GM08714 (cell line): ENCODE measurements around the gene WASHC4.
"Not testable (repeated sequence)": the region's sequence is repeated elsewhere in the genome, so short reads cannot be mapped to it uniquely, and the experiment has no call there.

ENCODE experiments used
- H3K4me3 ChIP-seq: fragments of 200-500 bp; sonication (Bioruptor generic); 2 replicates; pipeline ENCODE4 v1.5.1; 2014; ENCODE audit warnings: mild to moderate bottlenecking, low read length, inconsistent platforms
- ZNF274 ChIP-seq: IDR thresholded peaks from 2 replicates; pipeline ENCODE4 v1.6.1; 2012; ENCODE audit warnings: mild to moderate bottlenecking, low read depth, low read length

The WASHC4 gene

DNA sequence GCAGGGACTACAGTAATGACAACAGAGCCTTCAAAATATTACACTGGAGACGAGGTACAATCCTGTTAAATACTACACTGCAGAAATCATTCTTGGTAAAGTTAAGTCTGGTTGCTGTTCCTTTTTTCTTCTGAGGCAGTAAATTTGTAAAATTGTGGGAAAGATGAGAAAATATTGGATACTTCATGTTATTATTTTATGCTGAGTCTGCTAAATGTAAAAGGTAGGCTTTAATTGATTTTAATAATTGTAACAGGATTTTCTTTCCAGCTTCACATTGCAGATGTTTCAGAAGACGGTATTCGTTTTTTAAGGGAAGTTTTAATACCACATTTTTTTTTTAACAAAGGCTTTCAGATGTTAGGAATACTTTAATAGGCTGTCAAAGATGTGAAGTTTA, 62.6 kb downstream of the WASHC4 start:
- no peak for TF ChIP-seq ZNF274
- no peak overlapping the region for H3K4me3 ChIP-seq

GRCh38 chr12:105171691-105172436, 64.3 kb downstream of the WASHC4 start:
- no peak for TF ChIP-seq ZNF274
- no peak overlapping the region for H3K4me3 ChIP-seq

DNA sequence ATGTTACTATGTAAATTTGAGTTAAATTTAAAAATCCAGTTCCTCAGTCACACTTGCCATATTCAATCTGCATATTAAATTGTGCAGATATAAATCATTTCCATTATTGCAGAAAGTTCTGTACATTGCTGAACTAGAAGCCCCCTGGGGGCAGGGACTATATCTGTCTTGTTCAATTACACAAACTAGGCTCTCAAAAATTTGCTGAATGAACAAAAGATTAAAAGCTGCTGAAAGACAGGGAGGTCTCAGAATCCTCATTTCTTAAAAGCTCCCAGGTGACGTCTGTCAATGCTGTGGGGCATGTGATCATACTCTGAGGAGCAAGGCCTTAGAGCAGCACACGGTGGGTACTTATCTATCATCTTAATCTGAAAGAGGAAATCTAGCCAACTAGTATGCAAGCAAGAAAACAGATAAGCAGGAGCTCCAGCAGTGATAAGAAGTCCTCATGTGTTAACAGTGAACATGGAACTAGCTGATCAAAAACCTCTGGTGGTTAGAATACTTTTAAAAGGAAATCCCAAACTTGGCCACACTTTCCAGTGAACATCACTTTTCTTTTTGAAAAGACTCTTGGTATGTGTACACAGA, 68.0 kb downstream of the WASHC4 start:
- no peak for TF ChIP-seq ZNF274

GRCh38 chr12:105177208-105177607, 69.7 kb downstream of the WASHC4 start:
- no peak for TF ChIP-seq ZNF274

More for the DNA sequence above, 68.0 kb downstream of the WASHC4 start:
- H3K4me3 ChIP-seq = no peak overlapping the region

DNA sequence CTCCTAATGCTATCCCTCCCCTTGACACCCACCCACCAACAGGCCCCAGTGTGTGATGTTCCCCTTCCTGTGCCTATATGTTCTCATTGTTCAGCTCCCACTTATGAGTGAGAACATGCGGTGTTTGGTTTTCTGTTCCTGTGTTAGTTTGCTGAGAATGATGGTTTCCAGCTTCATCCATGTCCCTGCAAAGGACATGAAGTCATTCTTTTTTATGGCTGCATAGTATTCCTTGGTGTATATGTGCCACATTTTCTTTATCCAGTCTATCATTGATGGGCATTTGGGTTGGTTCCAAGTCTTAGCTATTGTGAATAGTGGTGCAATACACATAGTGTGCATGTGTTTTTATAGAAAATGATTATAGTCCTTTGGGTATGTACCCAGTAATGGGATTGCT, 71.6 kb downstream of the WASHC4 start:
- H3K4me3 ChIP-seq = not testable (repeated sequence)

More at GRCh38 chr12:105177208-105177607, 69.7 kb downstream of the WASHC4 start:
- no peak overlapping the region for H3K4me3 ChIP-seq

- not testable (repeated sequence) for H3K4me3 ChIP-seq
Observed at GRCh38 chr12:105183406-105183805, 75.9 kb downstream of the WASHC4 start.

DNA sequence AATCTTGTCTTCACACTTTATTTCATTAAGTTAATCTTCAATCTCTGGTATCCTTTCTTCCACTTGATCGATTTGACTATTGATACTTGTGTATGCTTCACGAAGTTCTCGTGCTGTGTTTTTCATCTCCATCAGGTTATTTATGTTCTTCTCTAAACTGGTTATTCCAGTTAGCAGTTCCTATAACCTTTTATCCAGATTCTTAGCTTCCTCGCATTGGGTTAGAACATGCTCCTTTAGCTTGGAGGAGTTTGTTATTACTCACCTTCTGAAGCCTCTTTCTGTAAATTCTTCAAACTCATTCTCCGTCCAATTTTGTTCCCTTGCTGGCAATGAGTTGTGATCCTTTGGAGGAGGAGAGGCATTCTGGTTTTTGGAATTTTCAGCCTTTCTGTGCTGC, 76.4 kb downstream of the WASHC4 start:
- not testable (repeated sequence) for H3K4me3 ChIP-seq

- TF ChIP-seq ZNF274 = no peak
- no peak overlapping the region for H3K4me3 ChIP-seq
Observed at GRCh38 chr12:105189293-105189692, 81.8 kb downstream of the WASHC4 start.

DNA sequence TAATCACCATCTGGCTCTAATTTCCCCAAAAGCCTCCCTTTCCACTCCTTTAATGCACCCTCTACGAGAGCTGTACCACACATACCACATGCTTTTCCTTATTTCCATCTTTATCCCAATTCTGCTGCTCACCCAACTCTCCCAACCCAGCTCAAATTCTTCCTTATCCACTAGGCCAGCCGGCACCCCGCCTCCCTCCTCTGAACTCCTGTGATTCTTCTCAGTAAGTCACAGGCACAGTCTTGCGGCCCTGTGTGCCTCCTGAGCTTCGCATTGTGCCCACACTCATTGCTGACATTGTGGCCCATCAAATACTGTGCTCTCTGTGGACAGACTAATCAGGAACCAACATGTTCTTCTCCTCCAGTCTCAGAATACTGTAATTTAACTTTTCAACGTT, 83.0 kb downstream of the WASHC4 start:
- no peak for TF ChIP-seq ZNF274
- no peak overlapping the region for H3K4me3 ChIP-seq

GRCh38 chr12:105192624-105193225, 85.2 kb downstream of the WASHC4 start:
- H3K4me3 ChIP-seq = no peak overlapping the region
- TF ChIP-seq ZNF274 = no peak

GRCh38 chr12:105194947-105195346, 87.4 kb downstream of the WASHC4 start:
- H3K4me3 ChIP-seq = no peak overlapping the region
- no peak for TF ChIP-seq ZNF274

DNA sequence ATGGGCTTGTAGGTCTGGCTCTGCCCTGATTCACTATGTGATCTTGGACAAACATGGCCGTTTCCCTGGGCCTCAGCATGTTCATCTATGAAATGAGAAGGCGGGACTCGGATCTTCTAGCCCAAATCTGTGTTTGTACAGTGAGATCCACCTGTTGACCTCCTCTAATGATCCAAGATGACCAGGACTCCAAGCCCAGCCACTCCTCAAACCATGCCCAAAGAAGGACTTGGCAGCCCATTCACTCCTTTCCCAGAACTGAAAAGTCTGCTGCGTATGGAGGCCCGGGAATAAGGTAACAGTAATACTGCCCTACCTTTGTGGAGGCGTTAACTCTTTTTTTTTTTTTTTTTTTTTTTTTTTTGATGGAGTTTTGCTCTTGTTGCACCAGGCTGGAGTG, 88.6 kb downstream of the WASHC4 start:
- no peak for TF ChIP-seq ZNF274
- H3K4me3 ChIP-seq = no peak overlapping the region

DNA sequence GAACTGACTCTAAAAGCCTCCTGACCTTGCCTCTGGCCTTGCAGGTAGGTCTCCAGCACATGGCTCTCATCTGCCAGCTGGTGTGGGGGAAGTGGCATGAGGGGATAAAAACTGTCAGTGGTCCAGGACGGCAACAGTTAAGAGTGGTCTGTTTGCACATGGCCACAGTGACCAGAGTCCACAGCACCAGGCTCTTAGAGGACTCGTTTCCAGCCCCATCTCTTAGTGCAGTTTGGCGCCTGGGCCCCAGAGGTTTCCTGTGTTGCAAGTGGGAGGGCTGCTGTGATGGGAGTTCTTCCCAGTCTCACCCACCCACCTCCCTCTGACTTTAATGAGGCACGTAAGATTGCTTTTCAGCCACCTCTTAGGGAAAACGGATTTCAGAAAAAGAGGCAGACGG, 91.4 kb downstream of the WASHC4 start:
- TF ChIP-seq ZNF274 = no peak
- no peak overlapping the region for H3K4me3 ChIP-seq

- no peak overlapping the region for H3K4me3 ChIP-seq
- TF ChIP-seq ZNF274 = no peak
Observed at GRCh38 chr12:105200385-105200784, 92.9 kb downstream of the WASHC4 start.

- H3K4me3 ChIP-seq = no peak overlapping the region
- TF ChIP-seq ZNF274 = no peak
Observed at GRCh38 chr12:105201299-105201698, 93.8 kb downstream of the WASHC4 start.
